Small intestine (tissue), 7 donors: ENCODE data around the gene TICAM1. TPM values are rescaled to one million over a fixed set of nuclear protein-coding genes. Genes with fewer than 3 reads are reported as not detected.

Source experiments
- DNase-seq, 2 donors: peaks; one replicate each; pipeline versions ENCODE4 v3.0.0 to v3.0.0-alpha.2; 2013
- FAIRE-seq: peaks from 2 replicates; lab custom pipeline; 2012; peaks lifted over from hg19 to GRCh38; lab: Jason Lieb, UNC
- H3K27ac ChIP-seq, 3 donors: one replicate each; pipeline ENCODE4 v1.5.1; 2013; ENCODE audit warnings: low read length in 2 of 3, mild to moderate bottlenecking in 2 of 3, control low read depth in 1 of 3, inconsistent platforms in 1 of 3, low read depth in 1 of 3, moderate library complexity in 1 of 3
- H3K27me3 ChIP-seq, 3 donors: one replicate each; pipeline ENCODE4 v1.6.1; 2013; ENCODE audit warnings: low read length in 3 of 3, inconsistent platforms in 1 of 3; ENCODE audit not compliant: control insufficient read depth in 3 of 3, insufficient read depth in 3 of 3
- H3K36me3 ChIP-seq, 3 donors: one replicate each; pipeline ENCODE4 v1.6.1; 2013; ENCODE audit warnings: low read length in 3 of 3, inconsistent platforms in 1 of 3, low read depth in 1 of 3, mild to moderate bottlenecking in 1 of 3, moderate library complexity in 1 of 3; ENCODE audit not compliant: control insufficient read depth in 3 of 3, insufficient read depth in 2 of 3
- H3K4me1 ChIP-seq, 3 donors: one replicate each; pipeline ENCODE4 v1.6.1; 2013; ENCODE audit warnings: low read length in 2 of 3, inconsistent platforms in 1 of 3, low read depth in 1 of 3, mild to moderate bottlenecking in 1 of 3, moderate library complexity in 1 of 3; ENCODE audit not compliant: control insufficient read depth in 3 of 3, insufficient read depth in 2 of 3
- H3K4me3 ChIP-seq, 3 donors: one replicate each; pipeline ENCODE4 v1.5.1; 2013; ENCODE audit warnings: low read length in 3 of 3, control low read depth in 1 of 3, inconsistent platforms in 1 of 3, low read depth in 1 of 3, mild to moderate bottlenecking in 1 of 3, moderate library complexity in 1 of 3
- H3K9me3 ChIP-seq, 2 donors: one replicate each; pipeline ENCODE4 v1.6.1; 2013; ENCODE audit warnings: low read depth in 1 of 2, low read length in 1 of 2; ENCODE audit not compliant: control insufficient read depth in 2 of 2, insufficient read depth in 1 of 2
- WGBS, 3 donors: extraction: QIAGEN DNeasy Blood & Tissue Kit; methylation state at CpG; one replicate each; pipeline ENCODE4 v1.1.7; 2013; 5-methylcytosine and 5-hydroxymethylcytosine counted together
- polyA plus RNA-seq, 4 donors: library from polyadenylated mRNA; stranded (reverse) in 3 of 4; unstranded in 1 of 4; fragments of 200-250 nt in 3 of 4; fragments of 120-200 nt in 1 of 4; gene quantifications; one replicate each; pipeline versions ENCODE4 v1.2.1 to v1.2.3, GENCODE V29; 2013
- donor health status: healthy with polysubstance abuse.
- donor health status: control.
- donor health status: control.
- donor health status: Bipolar disorder and iron deficiency.
- donor health status: healthy.

The TICAM1 gene
- polyA plus RNA-seq, 4 donors: 14.3 to 38.0 (median 20.6) TPM

GRCh38 chr19:4816950-4817278 lies 14.6 kb downstream of the TICAM1 start:
- Histone ChIP-seq H3K9me3 (no peaks in the 10 kb centered on the region), H3K4me1 (peaks cover 0 to 6% (median 0%) of the 10 kb centered on the region in 3 donors), H3K36me3 (peaks cover 6 to 37% (median 17%) of the 10 kb centered on the region in 3 donors), H3K27me3 (no peaks in the 10 kb centered on the region), H3K27ac (no peak overlapping the region), H3K4me3 (no peak overlapping the region)
- WGBS, 3 donors: 92 to 95% (median 94%) methylated on average over 15 to 16 of the region's 16 CpGs
- no peak for DNase-seq
- FAIRE-seq: no peak

DNA sequence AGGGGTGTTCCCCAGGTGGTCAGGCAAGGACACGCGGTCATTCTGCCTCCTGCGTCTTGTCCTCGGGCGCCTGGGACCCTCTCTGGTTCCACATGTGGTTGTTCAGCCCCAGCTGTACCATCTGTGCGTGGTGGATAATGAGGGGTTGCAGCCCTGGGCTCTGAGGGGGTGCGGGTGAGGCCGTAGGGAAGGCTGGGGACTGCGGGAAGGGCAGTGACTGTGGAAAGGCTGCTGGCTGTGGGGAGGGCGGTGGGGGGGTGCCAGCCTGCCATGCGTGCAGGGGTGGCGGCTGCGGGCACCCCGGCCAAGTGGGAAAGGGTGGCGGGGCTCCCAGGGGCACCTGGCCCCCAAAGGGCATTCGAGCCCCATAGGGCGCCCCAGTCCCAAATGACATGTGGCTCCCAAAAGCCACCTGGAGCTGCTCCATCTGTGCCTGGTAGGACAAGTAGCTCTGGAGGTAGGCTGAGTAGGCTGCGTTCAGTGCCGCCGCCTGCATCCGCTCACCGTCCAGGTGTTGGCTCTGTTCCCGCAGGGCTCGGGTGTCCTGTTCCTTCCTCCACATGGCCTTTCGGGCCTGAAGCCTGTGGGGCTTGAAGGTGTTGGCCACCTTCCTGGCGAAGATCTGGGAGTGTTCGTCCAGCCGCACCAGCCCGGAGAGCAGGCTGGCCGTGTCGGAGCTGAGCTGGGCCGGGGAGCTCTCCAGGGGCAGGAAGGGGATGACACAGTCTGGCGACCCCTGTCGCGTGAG lies 15.1 kb downstream of the TICAM1 start:
- peak overlapping the region in 1 of 3 donors; percentile 27 for H3K27ac ChIP-seq

GRCh38 chr19:4815426-4816201 lies 15.9 kb downstream of the TICAM1 start:
- peak overlapping the region in 1 of 3 donors; percentile 28 for H3K4me3 ChIP-seq
- H3K27ac ChIP-seq: peak overlapping the region in 1 of 3 donors; percentile 27
- peaks cover 0 to 6% (median 0%) of the 10 kb centered on the region in 3 donors for H3K4me1 ChIP-seq
- H3K27me3 ChIP-seq: no peaks in the 10 kb centered on the region
- no peaks in the 10 kb centered on the region for H3K9me3 ChIP-seq
- WGBS, 3 donors: 28 to 29% (median 28%) methylated on average over 28 of the region's 28 CpGs
- DNase-seq (peak; percentile 93 to 96), FAIRE-seq (no peak)
- peaks cover 6 to 37% (median 17%) of the 10 kb centered on the region in 3 donors for H3K36me3 ChIP-seq

More for the DNA sequence above, 15.1 kb downstream of the TICAM1 start:
- Histone ChIP-seq H3K4me3 (no peak overlapping the region), H3K9me3 (no peaks in the 10 kb centered on the region), H3K36me3 (peaks cover 6 to 37% (median 17%) of the 10 kb centered on the region in 3 donors), H3K27me3 (no peaks in the 10 kb centered on the region), H3K4me1 (peaks cover 0 to 6% (median 0%) of the 10 kb centered on the region in 3 donors)
- FAIRE-seq (no peak), DNase-seq (no peak)
- 93 to 94% (median 94%) methylated on average over 29 to 35 of the region's 35 CpGs for WGBS, 3 donors

DNA sequence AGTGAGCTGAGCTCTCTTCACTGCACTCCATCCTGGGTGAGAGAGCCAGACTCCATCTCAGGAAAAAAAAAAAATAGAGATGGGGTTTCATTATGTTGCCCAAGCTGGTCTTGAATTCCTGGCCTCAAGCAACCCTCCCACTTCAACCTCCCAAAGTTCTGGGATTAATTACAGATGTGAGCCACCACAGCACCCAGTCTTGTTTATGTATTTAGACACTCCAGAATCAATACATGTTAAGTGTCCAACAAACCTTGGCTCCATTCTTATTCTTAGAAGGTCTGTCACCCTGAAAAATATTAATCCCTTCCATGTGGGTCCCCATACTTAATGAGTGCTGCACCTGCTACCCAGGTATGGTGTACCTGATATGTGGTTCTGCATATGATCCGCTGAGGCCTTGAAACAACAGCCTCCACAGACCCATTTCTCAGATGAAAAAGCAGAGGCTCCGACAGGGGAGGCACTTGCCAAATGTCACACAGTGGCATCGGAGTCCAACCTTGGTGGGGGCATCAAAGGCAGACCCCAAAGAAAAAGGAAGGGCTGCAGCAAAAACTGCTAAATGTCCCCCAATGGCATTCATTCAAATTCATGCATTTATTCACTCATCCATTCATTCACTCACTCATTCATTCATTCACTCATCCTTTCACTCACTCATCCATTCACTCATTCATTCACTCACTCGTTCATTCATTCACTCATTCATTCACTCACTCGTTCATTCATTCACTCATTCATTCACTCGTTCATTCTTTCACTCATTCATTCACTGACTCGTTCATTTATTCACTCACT lies 16.7 kb downstream of the TICAM1 start:
- Histone ChIP-seq H3K4me1 (peaks cover 0 to 6% (median 0%) of the 10 kb centered on the region in 3 donors), H3K27me3 (no peaks in the 10 kb centered on the region), H3K27ac (no peak overlapping the region), H3K36me3 (peaks cover 6 to 37% (median 17%) of the 10 kb centered on the region in 3 donors), H3K9me3 (no peaks in the 10 kb centered on the region), H3K4me3 (no peak overlapping the region)
- 61 to 73% (median 62%) methylated on average over 7 of the region's 7 CpGs for WGBS, 3 donors
- FAIRE-seq: no peak
- no peak for DNase-seq

DNA sequence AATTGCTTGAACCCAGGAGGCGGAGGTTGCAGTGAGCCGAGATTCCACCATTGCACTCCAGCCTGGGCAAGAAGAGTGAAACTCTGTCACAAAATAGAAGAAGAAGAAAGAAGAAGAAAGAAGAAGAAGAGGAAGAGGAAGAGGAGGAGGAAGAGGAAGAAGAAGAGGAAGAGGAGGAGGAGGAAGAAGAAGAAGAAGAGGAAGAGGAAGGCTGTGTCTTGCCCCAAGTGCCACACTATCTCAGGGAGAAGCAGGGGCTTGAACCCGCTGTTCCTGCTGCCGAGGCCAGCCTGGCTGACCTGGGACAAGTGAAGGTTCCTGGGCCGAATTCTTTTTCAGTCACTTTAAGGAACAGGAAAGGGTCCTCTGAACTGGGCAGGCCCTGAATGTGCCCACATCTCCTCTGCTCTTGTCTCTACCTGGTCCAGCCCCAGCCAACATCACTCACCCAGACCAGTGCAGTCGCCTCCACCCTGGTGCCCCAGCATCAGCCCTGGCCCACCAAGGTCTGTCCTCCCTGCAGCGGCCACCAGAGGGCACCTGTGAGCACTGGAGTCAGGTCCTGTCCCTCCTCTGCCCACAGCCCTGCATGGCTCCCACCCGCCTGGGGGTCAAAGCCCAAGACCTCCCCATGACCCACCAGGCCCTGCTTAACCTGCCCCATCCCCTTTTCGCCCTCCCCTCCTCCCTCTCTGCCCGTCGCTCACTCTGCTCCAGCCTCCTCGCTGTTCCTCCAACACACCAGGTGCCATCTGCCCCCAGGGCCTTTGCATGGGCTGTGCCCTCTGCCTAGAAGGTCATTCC lies 20.0 kb downstream of the TICAM1 start:
- Histone ChIP-seq H3K36me3 (peaks cover under 1 to 7% (median 2%) of the 10 kb centered on the region in 3 donors), H3K27ac (no peak overlapping the region), H3K27me3 (no peaks in the 10 kb centered on the region), H3K4me3 (no peak overlapping the region), H3K9me3 (no peaks in the 10 kb centered on the region), H3K4me1 (peaks cover 0 to 6% (median 0%) of the 10 kb centered on the region in 3 donors)
- 58 to 68% (median 64%) methylated on average over 9 to 12 of the region's 12 CpGs for WGBS, 3 donors
- peak; percentile 74 to 79 for DNase-seq
- FAIRE-seq: no peak

DNA sequence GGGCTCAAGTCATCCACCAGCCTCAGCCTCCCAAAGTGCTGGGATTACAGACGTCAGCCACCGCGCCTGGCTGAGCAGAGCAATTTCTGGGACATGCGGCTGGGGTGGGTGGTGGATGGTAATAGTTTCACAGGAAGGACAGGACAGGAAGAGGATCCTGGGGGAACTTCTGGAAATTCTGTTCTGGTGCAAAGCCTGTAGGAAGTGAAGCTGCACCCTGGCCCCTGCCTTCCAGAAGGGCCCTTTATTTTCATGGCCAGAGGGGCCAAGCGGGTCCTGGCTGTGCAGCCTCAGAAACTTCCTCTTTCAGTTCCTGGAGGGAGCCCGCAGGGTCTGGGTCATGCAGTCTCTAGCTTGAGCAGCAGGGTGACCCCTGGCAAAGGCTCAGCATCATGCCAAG lies 24.3 kb downstream of the TICAM1 start:
- FAIRE-seq (no peak), DNase-seq (no peak)
- Histone ChIP-seq H3K9me3 (no peaks in the 10 kb centered on the region), H3K4me1 (no peaks in the 10 kb centered on the region), H3K27me3 (no peaks in the 10 kb centered on the region), H3K36me3 (no peaks in the 10 kb centered on the region), H3K27ac (no peak overlapping the region), H3K4me3 (no peak overlapping the region)
- WGBS, 3 donors: 65 to 94% (median 85%) methylated on average over 6 of the region's 6 CpGs

DNA sequence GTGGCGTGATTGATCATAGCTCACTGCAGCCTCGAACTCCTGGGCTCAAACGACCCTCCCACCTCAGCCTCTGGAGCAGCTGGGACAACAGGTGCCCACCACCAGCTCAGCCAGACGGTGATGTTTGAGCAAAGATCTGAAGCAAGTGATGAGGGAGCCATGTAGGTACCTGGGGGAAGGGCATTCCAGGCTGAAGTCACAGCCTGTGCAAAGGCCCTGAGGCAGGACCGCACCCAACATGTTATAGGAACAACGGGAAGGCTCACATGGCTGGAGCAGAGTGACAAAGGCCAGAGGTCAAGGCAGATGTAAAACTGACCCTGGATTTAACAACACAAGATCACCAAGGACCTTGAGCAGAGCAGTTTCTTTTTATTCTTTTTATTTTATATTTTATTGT lies 25.1 kb downstream of the TICAM1 start:
- 79 to 88% (median 82%) methylated on average over 6 of the region's 6 CpGs for WGBS, 3 donors
- Histone ChIP-seq H3K9me3 (no peaks in the 10 kb centered on the region), H3K27me3 (no peaks in the 10 kb centered on the region), H3K27ac (no peak overlapping the region), H3K36me3 (no peaks in the 10 kb centered on the region), H3K4me3 (no peak overlapping the region), H3K4me1 (no peaks in the 10 kb centered on the region)
- FAIRE-seq: no peak
- DNase-seq: no peak
